ENCODE data around the gene CDC42SE2. TPM values are rescaled to one million over a fixed set of nuclear protein-coding genes. Genes with fewer than 3 reads are reported as not detected.

CDC42SE2 gene
- polyA plus RNA-seq, 4 donors = 36.0 to 60.3 (median 55.0) TPM

DNA sequence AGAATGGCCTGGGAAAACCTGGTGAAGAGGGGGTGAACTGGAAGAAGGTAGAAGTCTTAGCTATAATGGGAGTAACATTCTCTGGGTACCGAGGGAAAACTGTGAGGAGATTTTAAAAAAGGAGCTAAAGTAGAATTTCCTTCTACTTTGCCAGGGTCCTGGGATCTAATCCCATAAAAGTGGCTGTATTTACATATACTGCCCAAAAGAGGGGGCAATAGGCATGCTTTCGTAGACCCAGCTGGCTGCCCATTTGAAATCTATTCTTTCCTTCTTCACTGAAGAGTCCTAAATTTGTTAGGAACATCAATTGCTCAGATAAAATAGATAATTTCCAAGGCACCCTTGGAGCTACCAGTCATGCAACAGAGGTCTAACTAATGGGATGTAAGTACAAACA lies 159.2 kb downstream of the CDC42SE2 start:
- no peaks in the 10 kb centered on the region for H3K4me1 ChIP-seq (ENCODE audit: control insufficient read depth in 3 of 3, insufficient read depth in 2 of 3, low read depth in 1 of 3, low read length in 2 of 3)
- no peaks in the 10 kb centered on the region for H3K9me3 ChIP-seq (ENCODE audit: control insufficient read depth in 2 of 2, insufficient read depth in 1 of 2, low read depth in 1 of 2, low read length in 1 of 2)
- no peaks in the 10 kb centered on the region for H3K27me3 ChIP-seq (ENCODE audit: control insufficient read depth in 3 of 3, insufficient read depth in 3 of 3, low read length in 3 of 3)
- FAIRE-seq = no peak
- H3K36me3 ChIP-seq (ENCODE audit: control insufficient read depth in 3 of 3, insufficient read depth in 2 of 3, low read depth in 1 of 3, low read length in 3 of 3) = peaks cover 2 to 20% (median 5%) of the 10 kb centered on the region in 3 donors
- H3K4me3 ChIP-seq (ENCODE audit: low read depth in 1 of 3, low read length in 3 of 3) = no peak overlapping the region
- peak in 1 of 2 donors; percentile 5 for DNase-seq
- no peak overlapping the region for H3K27ac ChIP-seq (ENCODE audit: low read depth in 1 of 3, low read length in 2 of 3)
- WGBS, 3 donors = 93 to 94% (median 93%) methylated on average over 2 of the region's 2 CpGs

DNA sequence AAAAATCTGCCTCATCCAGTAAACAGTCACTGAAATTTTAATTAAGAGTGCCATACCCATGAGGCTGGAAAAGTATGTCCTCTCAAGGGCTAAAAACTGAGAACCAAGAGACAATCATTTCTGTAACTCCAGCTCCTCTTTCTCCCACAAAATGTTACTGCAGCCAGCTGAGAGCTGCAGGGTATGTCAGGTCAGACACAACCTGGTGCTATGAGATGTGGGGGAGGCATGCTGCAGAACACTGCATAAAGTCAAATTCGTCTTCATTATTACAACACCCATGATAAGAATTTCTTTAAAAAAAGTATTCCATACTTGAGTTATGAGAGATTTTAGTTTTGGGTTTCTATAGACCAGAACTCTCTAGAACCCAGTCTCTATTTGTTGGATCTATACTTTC lies 162.2 kb downstream of the CDC42SE2 start:
- DNase-seq (no peak), FAIRE-seq (no peak)
- H3K27ac ChIP-seq (ENCODE audit: low read depth in 1 of 3, low read length in 2 of 3) = no peak overlapping the region
- 91 to 96% (median 96%) methylated on average over 1 of the region's 1 CpG for WGBS, 3 donors
- no peaks in the 10 kb centered on the region for H3K4me1 ChIP-seq (ENCODE audit: control insufficient read depth in 3 of 3, insufficient read depth in 2 of 3, low read depth in 1 of 3, low read length in 2 of 3)
- no peak overlapping the region for H3K4me3 ChIP-seq (ENCODE audit: low read depth in 1 of 3, low read length in 3 of 3)
- peaks cover 6 to 33% (median 10%) of the 10 kb centered on the region in 3 donors for H3K36me3 ChIP-seq (ENCODE audit: control insufficient read depth in 3 of 3, insufficient read depth in 2 of 3, low read depth in 1 of 3, low read length in 3 of 3)
- H3K9me3 ChIP-seq (ENCODE audit: control insufficient read depth in 2 of 2, insufficient read depth in 1 of 2, low read depth in 1 of 2, low read length in 1 of 2) = no peaks in the 10 kb centered on the region
- no peaks in the 10 kb centered on the region for H3K27me3 ChIP-seq (ENCODE audit: control insufficient read depth in 3 of 3, insufficient read depth in 3 of 3, low read length in 3 of 3)

DNA sequence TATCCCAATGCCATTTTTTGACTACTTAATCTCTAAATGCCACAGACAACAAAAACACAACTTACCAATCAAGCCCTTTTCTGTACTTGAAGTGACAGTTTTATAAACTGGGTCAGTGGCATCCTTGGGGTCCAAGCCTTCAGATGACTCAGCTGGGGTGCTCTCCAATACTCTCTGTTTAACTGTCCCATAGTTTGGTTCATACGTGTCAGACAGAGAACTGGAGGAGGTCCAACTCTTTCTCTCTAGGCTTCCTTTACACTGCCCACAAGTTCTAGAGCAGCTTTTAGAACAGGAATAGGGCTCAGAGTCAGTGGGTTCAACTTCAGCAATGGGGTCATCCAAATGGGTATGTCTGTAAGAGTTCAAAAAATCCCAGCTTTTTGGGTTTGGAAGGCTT lies 166.9 kb downstream of the CDC42SE2 start:
- no peak for DNase-seq
- H3K4me3 ChIP-seq (ENCODE audit: low read depth in 1 of 3, low read length in 3 of 3) = no peak overlapping the region
- no peak for FAIRE-seq
- H3K4me1 ChIP-seq (ENCODE audit: control insufficient read depth in 3 of 3, insufficient read depth in 2 of 3, low read depth in 1 of 3, low read length in 2 of 3) = no peaks in the 10 kb centered on the region
- H3K27ac ChIP-seq (ENCODE audit: low read depth in 1 of 3, low read length in 2 of 3) = no peak overlapping the region
- WGBS, 3 donors = 63 to 88% (median 77%) methylated on average over 1 of the region's 1 CpG
- peaks cover 8 to 30% (median 10%) of the 10 kb centered on the region in 3 donors for H3K36me3 ChIP-seq (ENCODE audit: control insufficient read depth in 3 of 3, insufficient read depth in 2 of 3, low read depth in 1 of 3, low read length in 3 of 3)
- H3K27me3 ChIP-seq (ENCODE audit: control insufficient read depth in 3 of 3, insufficient read depth in 3 of 3, low read length in 3 of 3) = no peaks in the 10 kb centered on the region
- no peaks in the 10 kb centered on the region for H3K9me3 ChIP-seq (ENCODE audit: control insufficient read depth in 2 of 2, insufficient read depth in 1 of 2, low read depth in 1 of 2, low read length in 1 of 2)

DNA sequence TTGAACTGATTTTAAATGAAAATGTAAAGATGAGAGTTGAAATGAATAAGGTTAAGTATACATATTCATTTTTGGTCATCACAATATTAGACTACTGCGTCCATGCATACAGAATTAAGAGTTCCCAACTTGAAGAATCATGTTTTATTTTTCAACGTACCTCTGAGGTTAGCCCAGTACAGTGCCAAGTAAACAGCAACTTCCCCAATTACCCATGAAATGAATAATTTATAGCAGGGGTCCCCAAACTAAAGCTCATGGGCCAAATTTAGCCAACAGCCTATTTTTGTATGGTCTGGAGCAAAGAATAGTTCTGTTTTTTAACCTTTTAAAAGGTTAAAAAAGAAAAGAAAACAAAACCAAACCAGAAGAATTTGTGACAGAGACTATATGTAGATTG lies 167.9 kb downstream of the CDC42SE2 start:
- no peaks in the 10 kb centered on the region for H3K9me3 ChIP-seq (ENCODE audit: control insufficient read depth in 2 of 2, insufficient read depth in 1 of 2, low read depth in 1 of 2, low read length in 1 of 2)
- peaks cover 7 to 28% (median 8%) of the 10 kb centered on the region in 3 donors for H3K36me3 ChIP-seq (ENCODE audit: control insufficient read depth in 3 of 3, insufficient read depth in 2 of 3, low read depth in 1 of 3, low read length in 3 of 3)
- H3K4me3 ChIP-seq (ENCODE audit: low read depth in 1 of 3, low read length in 3 of 3) = no peak overlapping the region
- DNase-seq (no peak), FAIRE-seq (no peak)
- no peaks in the 10 kb centered on the region for H3K27me3 ChIP-seq (ENCODE audit: control insufficient read depth in 3 of 3, insufficient read depth in 3 of 3, low read length in 3 of 3)
- 55 to 91% (median 90%) methylated on average over 2 of the region's 2 CpGs for WGBS, 3 donors
- H3K4me1 ChIP-seq (ENCODE audit: control insufficient read depth in 3 of 3, insufficient read depth in 2 of 3, low read depth in 1 of 3, low read length in 2 of 3) = no peaks in the 10 kb centered on the region
- no peak overlapping the region for H3K27ac ChIP-seq (ENCODE audit: low read depth in 1 of 3, low read length in 2 of 3)

DNA sequence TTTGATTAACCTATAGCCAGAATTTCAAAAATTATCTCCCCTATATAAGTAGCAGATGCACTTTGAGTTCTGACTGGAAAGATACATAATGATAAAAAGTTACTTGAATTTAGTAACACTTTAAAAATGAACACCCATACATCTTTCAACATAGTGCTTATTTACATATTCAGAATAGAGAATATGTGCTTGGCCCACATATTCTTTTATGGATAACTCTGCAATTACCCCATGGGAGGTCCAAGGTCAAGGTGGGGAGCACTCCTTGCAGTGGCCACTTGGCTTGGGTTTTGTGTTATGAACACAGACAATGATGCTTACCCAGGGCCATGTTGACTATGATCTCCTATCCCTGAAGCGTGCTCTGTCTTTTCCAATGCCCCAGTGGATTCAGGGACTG lies 169.3 kb downstream of the CDC42SE2 start:
- no peak overlapping the region for H3K4me3 ChIP-seq (ENCODE audit: low read depth in 1 of 3, low read length in 3 of 3)
- WGBS, 3 donors = 93 to 100% (median 98%) methylated on average over 1 of the region's 1 CpG
- no peak overlapping the region for H3K27ac ChIP-seq (ENCODE audit: low read depth in 1 of 3, low read length in 2 of 3)
- H3K36me3 ChIP-seq (ENCODE audit: control insufficient read depth in 3 of 3, insufficient read depth in 2 of 3, low read depth in 1 of 3, low read length in 3 of 3) = peaks cover 7 to 26% (median 12%) of the 10 kb centered on the region in 3 donors
- H3K9me3 ChIP-seq (ENCODE audit: control insufficient read depth in 2 of 2, insufficient read depth in 1 of 2, low read depth in 1 of 2, low read length in 1 of 2) = no peaks in the 10 kb centered on the region
- H3K27me3 ChIP-seq (ENCODE audit: control insufficient read depth in 3 of 3, insufficient read depth in 3 of 3, low read length in 3 of 3) = no peaks in the 10 kb centered on the region
- H3K4me1 ChIP-seq (ENCODE audit: control insufficient read depth in 3 of 3, insufficient read depth in 2 of 3, low read depth in 1 of 3, low read length in 2 of 3) = no peaks in the 10 kb centered on the region
- DNase-seq (no peak), FAIRE-seq (no peak)

DNA sequence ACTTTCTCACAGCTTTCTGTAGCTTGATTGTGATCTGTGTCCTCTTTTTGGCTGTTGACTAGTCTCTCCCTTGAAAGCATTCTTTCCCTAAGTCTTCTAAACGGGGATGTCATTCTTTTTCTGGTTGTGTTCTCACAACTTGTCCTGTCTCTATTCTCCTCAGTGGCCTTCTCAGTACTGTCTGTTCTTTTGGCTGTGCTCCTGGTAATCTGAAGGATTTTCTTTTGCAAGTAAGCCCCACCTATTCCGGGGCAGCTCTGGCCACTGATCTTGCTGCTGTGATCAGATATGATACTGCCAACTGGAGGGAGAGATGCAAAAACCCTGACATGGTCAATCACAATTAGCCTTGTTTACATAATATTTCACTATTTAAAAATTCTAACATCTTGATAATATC lies 172.2 kb downstream of the CDC42SE2 start:
- no peak overlapping the region for H3K27ac ChIP-seq (ENCODE audit: low read depth in 1 of 3, low read length in 2 of 3)
- no peak for FAIRE-seq
- no peaks in the 10 kb centered on the region for H3K27me3 ChIP-seq (ENCODE audit: control insufficient read depth in 3 of 3, insufficient read depth in 3 of 3, low read length in 3 of 3)
- 59 to 90% (median 78%) methylated on average over 2 of the region's 2 CpGs for WGBS, 3 donors
- no peak for DNase-seq
- H3K4me3 ChIP-seq (ENCODE audit: low read depth in 1 of 3, low read length in 3 of 3) = no peak overlapping the region
- H3K36me3 ChIP-seq (ENCODE audit: control insufficient read depth in 3 of 3, insufficient read depth in 2 of 3, low read depth in 1 of 3, low read length in 3 of 3) = peaks cover 5 to 19% (median 9%) of the 10 kb centered on the region in 3 donors
- H3K4me1 ChIP-seq (ENCODE audit: control insufficient read depth in 3 of 3, insufficient read depth in 2 of 3, low read depth in 1 of 3, low read length in 2 of 3) = no peaks in the 10 kb centered on the region
- no peaks in the 10 kb centered on the region for H3K9me3 ChIP-seq (ENCODE audit: control insufficient read depth in 2 of 2, insufficient read depth in 1 of 2, low read depth in 1 of 2, low read length in 1 of 2)

DNA sequence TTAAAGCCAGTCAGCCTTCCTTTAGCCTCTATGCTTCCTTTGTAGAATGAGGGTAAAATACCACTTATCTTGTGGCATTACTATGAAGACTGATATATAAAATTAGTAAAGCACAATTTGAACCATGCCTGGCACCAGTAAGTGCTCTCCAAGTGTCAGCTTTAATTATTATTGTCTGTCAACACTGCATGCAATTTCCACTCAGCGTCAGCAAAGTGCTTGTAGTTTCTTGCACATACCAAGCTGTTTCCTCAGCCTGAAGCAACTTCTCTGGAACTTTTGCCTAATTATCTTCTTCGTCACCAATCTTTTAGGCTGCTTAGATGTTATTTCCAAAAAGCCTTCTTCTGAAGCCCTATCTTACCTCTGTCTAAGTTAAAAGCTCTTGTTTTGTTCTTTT lies 177.3 kb downstream of the CDC42SE2 start:
- no peaks in the 10 kb centered on the region for H3K9me3 ChIP-seq (ENCODE audit: control insufficient read depth in 2 of 2, insufficient read depth in 1 of 2, low read depth in 1 of 2, low read length in 1 of 2)
- H3K36me3 ChIP-seq (ENCODE audit: control insufficient read depth in 3 of 3, insufficient read depth in 2 of 3, low read depth in 1 of 3, low read length in 3 of 3) = peaks cover 7 to 17% (median 9%) of the 10 kb centered on the region in 3 donors
- no peak for FAIRE-seq
- no peak overlapping the region for H3K27ac ChIP-seq (ENCODE audit: low read depth in 1 of 3, low read length in 2 of 3)
- WGBS, 3 donors = 88 to 100% (median 88%) methylated on average over 2 of the region's 2 CpGs
- no peaks in the 10 kb centered on the region for H3K4me1 ChIP-seq (ENCODE audit: control insufficient read depth in 3 of 3, insufficient read depth in 2 of 3, low read depth in 1 of 3, low read length in 2 of 3)
- no peak for DNase-seq
- H3K27me3 ChIP-seq (ENCODE audit: control insufficient read depth in 3 of 3, insufficient read depth in 3 of 3, low read length in 3 of 3) = no peaks in the 10 kb centered on the region
- no peak overlapping the region for H3K4me3 ChIP-seq (ENCODE audit: low read depth in 1 of 3, low read length in 3 of 3)

Other genes with a start within 250 kb of the CDC42SE2 start
- 100 to 1,000 TPM; 458 to 495 (median 478) TPM for gene HINT1, start 98.8 kb upstream of the CDC42SE2 start, polyA plus RNA-seq
- gene LYRM7, start 93.1 kb upstream of the CDC42SE2 start, polyA plus RNA-seq = 1 to 10 TPM; 5.1 to 9.3 (median 7.2) TPM

Data from small intestine (tissue), 7 donors.